Measurements from ENCODE around the gene TRIM69. TPM values are rescaled to one million over a fixed set of nuclear protein-coding genes. Genes with fewer than 3 reads are reported as not detected.

TRIM69 gene
- total and polyA plus RNA-seq, 2 donors (not counting 1 experiment from before 2014, with no cell fraction given) = 18.3 to 40.1 TPM

DNA sequence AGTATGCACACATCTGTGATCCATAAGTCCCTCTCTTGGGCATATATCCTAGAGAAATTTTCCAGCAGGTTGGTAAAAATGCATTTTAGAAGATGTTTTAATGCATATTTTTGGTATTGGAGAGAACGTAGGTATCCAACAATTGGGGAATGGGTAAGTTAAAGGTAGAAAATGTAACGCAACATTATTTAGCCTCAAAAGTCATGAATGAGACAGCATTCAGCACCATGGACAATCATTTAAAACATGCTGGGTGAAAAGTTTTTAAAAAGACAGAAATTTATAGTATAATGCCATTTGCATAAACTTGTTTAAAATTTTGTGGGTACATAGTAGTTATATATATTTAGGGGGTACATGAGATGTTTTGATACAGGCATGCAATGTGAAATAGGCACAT, 43.4 kb downstream of the TRIM69 start:
- peaks cover 4% of the 10 kb centered on the region for H3K27me3 ChIP-seq (ENCODE audit: control insufficient read depth, insufficient read depth, low read length)
- H3K27ac ChIP-seq (ENCODE audit: insufficient read depth, low read length) = no peak overlapping the region
- H3K4me3 ChIP-seq (replicated peaks in 1 of 4; ENCODE audit: control extremely low read depth in 1 of 4, insufficient read depth in 1 of 4, low read depth in 3 of 4, low read length in 4 of 4) = no peak overlapping the region
- no peaks in the 10 kb centered on the region for H3K79me2 ChIP-seq (ENCODE audit: control insufficient read depth, insufficient read depth, low read length)
- no peaks in the 10 kb centered on the region for H3K9me3 ChIP-seq (ENCODE audit: control insufficient read depth, insufficient read depth, low read depth, low read length)
- no peaks in the 10 kb centered on the region for H4K20me1 ChIP-seq (ENCODE audit: control insufficient read depth, extremely low read depth, insufficient read depth, low read length)
- H3K4me2 ChIP-seq (ENCODE audit: extremely low read depth, insufficient read depth, low read length) = no peak overlapping the region
- H3K36me3 ChIP-seq (ENCODE audit: control insufficient read depth, insufficient read depth, low read length) = no peaks in the 10 kb centered on the region
- no peak overlapping the region for H3K9ac ChIP-seq (ENCODE audit: insufficient read depth, low read length)
- DNase-seq (ENCODE audit: low read depth in 2 of 2) = no peak
- no peaks in the 10 kb centered on the region for H3K4me1 ChIP-seq (ENCODE audit: control insufficient read depth, extremely low read depth, insufficient read depth, low read length)
- no peak overlapping the region for H2AFZ ChIP-seq (ENCODE audit: low read length)
- TF ChIP-seq, protein P1, sequence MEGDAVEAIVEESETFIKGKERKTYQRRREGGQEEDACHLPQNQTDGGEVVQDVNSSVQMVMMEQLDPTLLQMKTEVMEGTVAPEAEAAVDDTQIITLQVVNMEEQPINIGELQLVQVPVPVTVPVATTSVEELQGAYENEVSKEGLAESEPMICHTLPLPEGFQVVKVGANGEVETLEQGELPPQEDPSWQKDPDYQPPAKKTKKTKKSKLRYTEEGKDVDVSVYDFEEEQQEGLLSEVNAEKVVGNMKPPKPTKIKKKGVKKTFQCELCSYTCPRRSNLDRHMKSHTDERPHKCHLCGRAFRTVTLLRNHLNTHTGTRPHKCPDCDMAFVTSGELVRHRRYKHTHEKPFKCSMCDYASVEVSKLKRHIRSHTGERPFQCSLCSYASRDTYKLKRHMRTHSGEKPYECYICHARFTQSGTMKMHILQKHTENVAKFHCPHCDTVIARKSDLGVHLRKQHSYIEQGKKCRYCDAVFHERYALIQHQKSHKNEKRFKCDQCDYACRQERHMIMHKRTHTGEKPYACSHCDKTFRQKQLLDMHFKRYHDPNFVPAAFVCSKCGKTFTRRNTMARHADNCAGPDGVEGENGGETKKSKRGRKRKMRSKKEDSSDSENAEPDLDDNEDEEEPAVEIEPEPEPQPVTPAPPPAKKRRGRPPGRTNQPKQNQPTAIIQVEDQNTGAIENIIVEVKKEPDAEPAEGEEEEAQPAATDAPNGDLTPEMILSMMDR (conservative IDR thresholded peaks at IDR 0.05 in 1 of 2, IDR thresholded peaks at IDR 0.05 in 1 of 2; ENCODE audit: low read depth in 1 of 2, low read length in 2 of 2) = no peak
- no peak for TF ChIP-seq EZH2 (IDR thresholded peaks at IDR 0.05; ENCODE audit: low read length, missing control alignments)

DNA sequence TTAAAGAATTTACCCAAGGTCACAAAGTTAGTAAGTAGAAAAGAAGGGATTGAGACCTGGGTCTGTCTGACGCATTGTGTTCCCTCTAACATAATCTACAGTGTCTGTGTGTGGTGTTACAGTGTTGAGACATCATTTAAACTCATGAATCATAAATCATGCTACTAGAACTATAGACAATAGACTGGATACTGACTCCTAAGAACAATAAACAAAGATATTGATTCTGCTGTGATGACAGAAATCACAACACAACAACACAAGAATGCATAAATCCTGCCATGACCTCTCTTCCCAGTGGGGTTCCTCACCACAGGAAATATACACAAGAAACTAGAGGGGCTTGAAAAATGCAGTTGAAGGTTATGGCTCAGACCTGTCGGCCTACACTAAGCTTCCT, 44.3 kb downstream of the TRIM69 start:
- no peak for DNase-seq (ENCODE audit: low read depth in 2 of 2)
- no peak overlapping the region for H2AFZ ChIP-seq (ENCODE audit: low read length)
- no peak overlapping the region for H3K9ac ChIP-seq (ENCODE audit: insufficient read depth, low read length)
- H3K9me3 ChIP-seq (ENCODE audit: control insufficient read depth, insufficient read depth, low read depth, low read length) = no peaks in the 10 kb centered on the region
- H3K27me3 ChIP-seq (ENCODE audit: control insufficient read depth, insufficient read depth, low read length) = peaks cover 4% of the 10 kb centered on the region
- H3K4me3 ChIP-seq (replicated peaks in 1 of 4; ENCODE audit: control extremely low read depth in 1 of 4, insufficient read depth in 1 of 4, low read depth in 3 of 4, low read length in 4 of 4) = no peak overlapping the region
- no peaks in the 10 kb centered on the region for H4K20me1 ChIP-seq (ENCODE audit: control insufficient read depth, extremely low read depth, insufficient read depth, low read length)
- no peak overlapping the region for H3K27ac ChIP-seq (ENCODE audit: insufficient read depth, low read length)
- no peaks in the 10 kb centered on the region for H3K79me2 ChIP-seq (ENCODE audit: control insufficient read depth, insufficient read depth, low read length)
- H3K4me2 ChIP-seq (ENCODE audit: extremely low read depth, insufficient read depth, low read length) = no peak overlapping the region
- H3K4me1 ChIP-seq (ENCODE audit: control insufficient read depth, extremely low read depth, insufficient read depth, low read length) = no peaks in the 10 kb centered on the region
- TF ChIP-seq, protein P1 (conservative IDR thresholded peaks at IDR 0.05 in 1 of 2, IDR thresholded peaks at IDR 0.05 in 1 of 2; ENCODE audit: low read depth in 1 of 2, low read length in 2 of 2) = no peak
- no peak for TF ChIP-seq EZH2 (IDR thresholded peaks at IDR 0.05; ENCODE audit: low read length, missing control alignments)
- H3K36me3 ChIP-seq (ENCODE audit: control insufficient read depth, insufficient read depth, low read length) = no peaks in the 10 kb centered on the region

DNA sequence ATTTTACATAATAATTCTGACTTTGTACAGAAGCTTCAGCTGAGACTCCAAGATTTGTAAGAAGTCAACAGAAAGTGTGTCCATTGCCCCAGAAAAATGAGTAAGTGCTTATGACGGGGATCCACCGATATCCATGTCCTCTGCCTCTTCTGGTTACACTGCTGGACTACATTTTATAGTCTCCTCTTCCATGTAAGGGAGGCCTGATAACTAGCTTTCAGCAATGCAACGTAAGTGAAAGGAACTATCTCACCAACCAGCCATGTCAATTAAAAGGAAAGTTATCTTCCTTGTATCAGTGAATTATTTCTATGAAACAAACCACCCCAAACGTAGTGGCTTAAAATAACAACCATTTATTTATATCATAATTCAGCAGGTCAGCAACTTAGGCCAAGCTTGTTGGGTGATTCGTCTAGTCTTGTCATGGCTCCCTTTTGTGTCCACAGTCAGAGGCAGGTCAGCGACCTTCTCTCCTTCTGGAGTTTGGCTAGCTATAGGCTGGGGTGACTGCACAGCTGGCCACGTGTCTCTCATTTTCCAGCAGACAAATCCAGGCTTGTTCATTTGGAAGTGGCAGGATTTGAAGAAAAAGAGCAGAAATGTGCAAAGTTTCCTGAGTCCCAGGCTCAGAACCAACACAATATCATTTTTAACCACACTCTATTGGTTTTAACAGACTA, 44.9 kb downstream of the TRIM69 start:
- Histone ChIP-seq H3K9me3 (ENCODE audit: control insufficient read depth, insufficient read depth, low read depth, low read length) (no peaks in the 10 kb centered on the region), H3K27me3 (ENCODE audit: control insufficient read depth, insufficient read depth, low read length) (peaks cover 4% of the 10 kb centered on the region), H3K4me1 (ENCODE audit: control insufficient read depth, extremely low read depth, insufficient read depth, low read length) (no peaks in the 10 kb centered on the region), H3K79me2 (ENCODE audit: control insufficient read depth, insufficient read depth, low read length) (no peaks in the 10 kb centered on the region), H4K20me1 (ENCODE audit: control insufficient read depth, extremely low read depth, insufficient read depth, low read length) (no peaks in the 10 kb centered on the region), H3K27ac (ENCODE audit: insufficient read depth, low read length) (no peak overlapping the region), H3K9ac (ENCODE audit: insufficient read depth, low read length) (no peak overlapping the region), H3K36me3 (ENCODE audit: control insufficient read depth, insufficient read depth, low read length) (no peaks in the 10 kb centered on the region), H3K4me3 (replicated peaks in 1 of 4; ENCODE audit: control extremely low read depth in 1 of 4, insufficient read depth in 1 of 4, low read depth in 3 of 4, low read length in 4 of 4) (no peak overlapping the region), H3K4me2 (ENCODE audit: extremely low read depth, insufficient read depth, low read length) (no peak overlapping the region), H2AFZ (ENCODE audit: low read length) (no peak overlapping the region)
- no peak for DNase-seq (ENCODE audit: low read depth in 2 of 2)
- TF ChIP-seq, protein P1 (conservative IDR thresholded peaks at IDR 0.05 in 1 of 2, IDR thresholded peaks at IDR 0.05 in 1 of 2; ENCODE audit: low read depth in 1 of 2, low read length in 2 of 2) = no peak
- TF ChIP-seq EZH2 (IDR thresholded peaks at IDR 0.05; ENCODE audit: low read length, missing control alignments) = no peak

All from fibroblast of lung (primary cell).